Loucy (cell line): ENCODE data around the gene LRRC58.

ENCODE experiments used
- CTCF ChIP-seq: fragments of 200-600 bp; sonication (generic); conservative IDR thresholded peaks from 2 replicates; pipeline ENCODE4 v1.5.1; 2014; ENCODE audit warnings: mild to moderate bottlenecking, antibody characterized with exemption, low read length
- EZH2phosphoT487 ChIP-seq: fragments of 200-600 bp; IDR thresholded peaks from 2 replicates; pipeline ENCODE4 v1.6.1; 2018; ENCODE audit warnings: antibody characterized with exemption, mild to moderate bottlenecking, moderate library complexity, borderline replicate concordance

- TF ChIP-seq EZH2phosphoT487, result no peak
- no peak for TF ChIP-seq CTCF
Observed at GRCh38 chr3:120280566-120280965, 68.6 kb downstream of the LRRC58 start.
